ENCODE data around the gene HNMT. TPM values are rescaled to one million over a fixed set of nuclear protein-coding genes. Genes with fewer than 3 reads are reported as not detected.

The HNMT gene
- total RNA-seq, 2 experiments from 2014 or later, result 0.78 TPM; not detected in 1

DNA sequence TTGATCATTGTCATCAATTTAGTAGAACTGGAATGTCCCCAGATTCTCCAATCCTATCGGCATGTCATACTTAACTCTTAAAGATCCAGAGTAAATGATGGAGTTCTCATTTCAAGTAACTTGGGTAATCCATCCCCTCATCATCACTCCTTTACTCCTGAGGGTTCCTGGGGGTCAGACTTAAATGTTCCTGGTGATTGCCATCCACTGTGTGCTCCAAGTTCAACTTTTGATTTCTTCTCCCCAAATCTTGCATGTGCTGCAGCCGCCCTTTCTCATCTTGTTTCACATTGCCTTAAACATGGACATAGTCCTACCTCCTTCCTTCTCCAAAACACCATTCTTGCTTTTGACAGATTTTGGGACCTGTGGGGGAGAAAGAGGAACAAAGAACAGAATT lies 43.2 kb downstream of the HNMT start:
- H3K4me3 Mint-ChIP-seq, result no peak overlapping the region
- Histone ChIP-seq H3K36me3 (ENCODE audit: insufficient read depth, low read length) (no peaks in the 10 kb centered on the region), H3K9me3 (ENCODE audit: control insufficient read depth in 1 of 2, insufficient read depth in 1 of 2, low read length in 2 of 2) (no peaks in the 10 kb centered on the region), H3K27ac (ENCODE audit: low read depth in 1 of 2, low read length in 2 of 2) (no peak overlapping the region), H3K27me3 (ENCODE audit: control insufficient read depth in 1 of 2, insufficient read depth in 2 of 2, low read length in 2 of 2) (no peaks in the 10 kb centered on the region), H3K4me3 (ENCODE audit: low read length) (no peak overlapping the region), H3K4me1 (ENCODE audit: insufficient read depth, low read length) (no peaks in the 10 kb centered on the region)
- H3K4me1 Mint-ChIP-seq (ENCODE audit: low read depth), result no peaks in the 10 kb centered on the region
- ATAC-seq (ENCODE audit: poor library complexity), result no peak
- no peaks in the 10 kb centered on the region for H3K27me3 Mint-ChIP-seq
- peaks cover 3% of the 10 kb centered on the region for H3K9me3 Mint-ChIP-seq
- no peak for TF ChIP-seq CTCF (IDR thresholded peaks at IDR 0.05)
- ChIA-PET CTCF (no interaction called here), POLR2A (no interaction called here)
- intact Hi-C loops (cut with DNase I, micrococcal nuclease), result no loop called here
- H3K27ac Mint-ChIP-seq, result no peak overlapping the region
- no peak for DNase-seq
- H3K36me3 Mint-ChIP-seq (ENCODE audit: low read depth), result no peaks in the 10 kb centered on the region

GRCh38 chr2:138009622-138010021 lies 45.3 kb downstream of the HNMT start:
- Histone ChIP-seq H3K9me3 (ENCODE audit: control insufficient read depth in 1 of 2, insufficient read depth in 1 of 2, low read length in 2 of 2) (no peaks in the 10 kb centered on the region), H3K36me3 (ENCODE audit: insufficient read depth, low read length) (no peaks in the 10 kb centered on the region), H3K4me1 (ENCODE audit: insufficient read depth, low read length) (no peaks in the 10 kb centered on the region), H3K27ac (ENCODE audit: low read depth in 1 of 2, low read length in 2 of 2) (no peak overlapping the region), H3K4me3 (ENCODE audit: low read length) (no peak overlapping the region), H3K27me3 (ENCODE audit: control insufficient read depth in 1 of 2, insufficient read depth in 2 of 2, low read length in 2 of 2) (no peaks in the 10 kb centered on the region)
- no peak overlapping the region for H3K4me3 Mint-ChIP-seq
- ChIA-PET CTCF (no interaction called here), POLR2A (no interaction called here)
- intact Hi-C loops (cut with DNase I, micrococcal nuclease), result no loop called here
- no peak overlapping the region for H3K27ac Mint-ChIP-seq
- DNase-seq (no peak), ATAC-seq (ENCODE audit: poor library complexity) (no peak)
- H3K9me3 Mint-ChIP-seq, result peaks cover 3% of the 10 kb centered on the region
- no peak for TF ChIP-seq CTCF (IDR thresholded peaks at IDR 0.05)
- no peaks in the 10 kb centered on the region for H3K36me3 Mint-ChIP-seq (ENCODE audit: low read depth)
- no peaks in the 10 kb centered on the region for H3K27me3 Mint-ChIP-seq
- no peaks in the 10 kb centered on the region for H3K4me1 Mint-ChIP-seq (ENCODE audit: low read depth)

DNA sequence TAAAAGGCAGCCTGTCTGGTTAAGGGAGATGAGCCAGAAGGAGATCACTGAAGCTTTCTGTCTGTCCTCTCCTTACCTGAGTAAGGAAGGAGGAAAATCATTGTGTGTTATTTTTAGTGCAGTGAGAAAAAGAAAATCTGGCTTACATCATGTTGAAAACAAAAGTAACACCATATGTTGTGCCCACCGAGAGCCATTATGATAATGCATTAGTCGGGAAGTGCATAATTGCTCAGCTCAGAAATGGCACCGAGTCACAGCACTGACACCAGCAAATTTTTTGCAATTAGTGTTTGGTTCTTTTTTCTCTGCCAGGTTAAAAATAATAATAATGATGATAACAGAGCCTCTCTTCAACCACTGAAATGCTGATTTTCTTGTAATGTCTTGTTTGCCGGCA lies 46.6 kb downstream of the HNMT start:
- intact Hi-C loops (cut with DNase I, micrococcal nuclease), result no loop called here
- no peak for DNase-seq
- no peak for TF ChIP-seq CTCF (IDR thresholded peaks at IDR 0.05)
- no peak overlapping the region for H3K27ac Mint-ChIP-seq
- Histone ChIP-seq H3K27ac (ENCODE audit: low read depth in 1 of 2, low read length in 2 of 2) (no peak overlapping the region), H3K27me3 (ENCODE audit: control insufficient read depth in 1 of 2, insufficient read depth in 2 of 2, low read length in 2 of 2) (no peaks in the 10 kb centered on the region), H3K36me3 (ENCODE audit: insufficient read depth, low read length) (no peaks in the 10 kb centered on the region), H3K9me3 (ENCODE audit: control insufficient read depth in 1 of 2, insufficient read depth in 1 of 2, low read length in 2 of 2) (no peaks in the 10 kb centered on the region), H3K4me3 (ENCODE audit: low read length) (no peak overlapping the region), H3K4me1 (ENCODE audit: insufficient read depth, low read length) (no peaks in the 10 kb centered on the region)
- no peaks in the 10 kb centered on the region for H3K27me3 Mint-ChIP-seq
- H3K4me3 Mint-ChIP-seq, result no peak overlapping the region
- CTCF ChIA-PET, result no interaction called here
- H3K36me3 Mint-ChIP-seq (ENCODE audit: low read depth), result no peaks in the 10 kb centered on the region
- H3K9me3 Mint-ChIP-seq, result peaks cover 3% of the 10 kb centered on the region
- H3K4me1 Mint-ChIP-seq (ENCODE audit: low read depth), result no peaks in the 10 kb centered on the region
- POLR2A ChIA-PET, result no interaction called here
- no peak for ATAC-seq (ENCODE audit: poor library complexity)
